IPS-NIHi7 (cell line): ENCODE results near the gene HOXD8.

Experiments
- DNase-seq: peaks from one replicate; pipeline ENCODE4 v3.0.0; 2012; ENCODE audit warnings: mixed read lengths; ENCODE audit errors: extremely low spot score

Gene HOXD8

GRCh38 chr2:176147210-176147799 lies 17.8 kb downstream of the HOXD8 start:
- no peak for DNase-seq

- no peak for DNase-seq
These were observed 18.4 kb downstream of the HOXD8 start for GRCh38 chr2:176147800-176148496.

DNA sequence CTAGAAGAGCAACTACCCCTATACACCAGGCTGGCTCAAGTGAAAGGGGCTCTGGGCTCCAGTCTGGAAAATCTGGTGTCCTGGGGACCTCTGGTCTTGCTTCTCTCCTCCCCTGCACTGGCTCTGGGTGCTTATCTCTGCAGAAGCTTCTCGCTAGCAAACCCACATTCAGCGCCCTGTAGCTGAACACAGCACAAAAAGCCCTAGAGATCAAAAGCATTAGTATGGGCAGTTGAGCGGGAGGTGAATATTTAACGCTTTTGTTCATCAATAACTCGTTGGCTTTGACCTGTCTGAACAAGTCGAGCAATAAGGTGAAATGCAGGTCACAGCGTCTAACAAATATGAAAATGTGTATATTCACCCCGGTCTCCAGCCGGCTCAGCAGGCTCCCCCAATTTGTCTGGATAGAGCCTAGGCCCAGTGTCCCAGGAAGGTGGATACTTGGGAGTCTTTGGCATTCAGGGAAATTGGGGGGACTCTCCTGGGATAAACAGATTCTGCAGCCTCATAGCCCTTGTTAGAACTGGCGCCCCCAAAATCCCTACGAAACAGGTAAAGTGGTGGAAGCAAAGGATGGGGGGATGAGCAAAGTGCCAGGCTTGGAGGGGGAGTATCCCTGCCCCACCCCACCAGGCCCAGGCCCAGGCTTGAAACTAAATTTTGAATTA lies 19.4 kb downstream of the HOXD8 start:
- DNase-seq, result no peak

DNA sequence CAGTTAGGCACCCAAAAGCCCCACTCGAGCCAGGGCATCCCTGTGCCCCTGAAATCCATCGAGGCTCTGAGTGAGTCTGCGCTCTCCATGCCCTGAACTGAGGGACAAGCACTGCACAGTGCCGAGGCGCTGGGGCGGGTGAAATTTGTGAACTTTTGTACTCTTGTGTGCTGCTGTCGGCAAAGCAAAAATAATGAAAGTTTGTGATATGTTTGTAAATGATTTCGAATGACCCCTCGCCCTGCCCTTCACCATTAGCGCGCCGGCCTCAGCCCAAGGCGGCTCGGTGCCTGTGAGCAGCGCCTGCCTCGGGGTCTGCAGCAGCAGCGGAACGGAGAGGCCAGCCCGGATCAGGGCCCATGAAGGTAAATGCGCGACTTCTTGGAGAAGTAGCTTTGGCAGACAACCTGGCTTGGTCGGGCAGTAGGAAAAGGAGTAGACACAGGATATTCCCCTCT lies 20.0 kb downstream of the HOXD8 start:
- DNase-seq, result no peak

DNA sequence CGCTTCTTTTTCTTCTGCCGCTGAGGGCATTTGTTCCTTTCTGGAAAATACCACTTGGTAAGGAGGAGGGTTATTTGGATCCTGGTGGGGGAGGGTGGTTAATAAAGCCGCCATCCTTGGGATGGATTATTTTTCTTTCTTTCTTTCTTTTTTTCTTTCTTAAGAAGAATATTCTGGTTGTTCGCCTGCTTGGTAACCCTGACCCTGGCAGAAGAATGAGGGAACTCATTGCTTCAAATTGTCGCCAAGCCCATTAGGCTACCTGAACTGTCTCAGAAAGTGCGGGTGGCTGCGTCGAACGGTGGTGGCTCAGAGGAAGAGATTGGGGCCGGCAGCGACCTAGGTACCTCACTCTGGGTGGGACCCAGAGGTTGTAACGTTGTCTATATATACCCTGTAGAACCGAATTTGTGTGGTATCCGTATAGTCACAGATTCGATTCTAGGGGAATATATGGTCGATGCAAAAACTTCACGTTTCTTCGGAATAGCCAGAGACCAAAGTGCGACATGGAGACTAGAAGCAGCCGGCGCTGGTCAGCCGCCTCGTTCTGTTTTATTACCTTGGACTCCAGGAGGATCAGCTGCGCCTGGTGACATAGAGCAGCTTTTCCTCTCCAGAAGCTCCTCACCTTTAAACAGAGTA lies 20.6 kb downstream of the HOXD8 start:
- DNase-seq, result no peak

DNA sequence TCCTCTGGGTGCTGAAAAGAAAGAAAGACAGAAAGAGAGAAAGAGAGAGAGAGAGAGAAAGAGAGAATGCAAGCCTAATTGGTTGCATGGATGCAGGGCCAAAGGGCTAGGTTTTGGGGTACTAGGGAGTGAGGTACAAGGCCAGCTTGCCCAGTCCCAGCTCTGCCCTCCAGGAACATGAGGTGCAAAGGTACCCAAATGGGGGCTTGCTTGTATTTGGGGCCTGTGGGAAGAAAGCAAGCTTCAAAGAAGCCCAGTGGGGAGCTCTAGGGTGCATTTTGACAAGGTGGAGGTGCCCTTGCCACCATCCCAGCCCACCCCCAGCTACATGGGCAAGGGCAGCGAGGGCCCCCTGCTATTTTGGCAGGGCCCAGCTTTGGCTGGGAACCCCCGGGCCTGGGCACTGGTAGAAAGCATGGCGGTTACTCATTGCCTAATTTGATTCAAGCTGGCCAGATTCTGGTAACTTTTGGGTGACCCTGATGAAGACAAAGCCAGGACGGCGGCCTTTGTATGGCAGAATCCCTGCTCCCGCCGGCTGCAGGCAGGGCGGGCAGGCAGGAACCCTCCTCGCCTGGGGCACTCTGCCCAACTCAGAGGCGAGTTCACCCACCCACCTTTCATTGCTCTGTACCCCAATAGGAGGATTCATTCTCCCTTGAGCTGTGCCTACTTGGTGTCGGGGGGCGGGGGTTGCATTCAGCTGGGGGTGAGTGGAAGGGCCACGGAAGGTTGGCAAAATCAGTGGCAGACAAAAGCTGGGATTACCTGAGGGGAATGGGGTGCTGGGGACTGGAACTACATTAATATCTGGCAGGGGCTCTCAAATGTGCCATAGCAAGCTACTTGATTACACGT lies 21.3 kb downstream of the HOXD8 start:
- DNase-seq, result no peak

- no peak for DNase-seq
These were observed 22.2 kb downstream of the HOXD8 start, which contains the start of gene HOXD4 for GRCh38 chr2:176151442-176152287. Gene HOXD4 (plus strand): TSS chr2:176151550. CDS start chr2:176151634, 84 bp downstream.

DNA sequence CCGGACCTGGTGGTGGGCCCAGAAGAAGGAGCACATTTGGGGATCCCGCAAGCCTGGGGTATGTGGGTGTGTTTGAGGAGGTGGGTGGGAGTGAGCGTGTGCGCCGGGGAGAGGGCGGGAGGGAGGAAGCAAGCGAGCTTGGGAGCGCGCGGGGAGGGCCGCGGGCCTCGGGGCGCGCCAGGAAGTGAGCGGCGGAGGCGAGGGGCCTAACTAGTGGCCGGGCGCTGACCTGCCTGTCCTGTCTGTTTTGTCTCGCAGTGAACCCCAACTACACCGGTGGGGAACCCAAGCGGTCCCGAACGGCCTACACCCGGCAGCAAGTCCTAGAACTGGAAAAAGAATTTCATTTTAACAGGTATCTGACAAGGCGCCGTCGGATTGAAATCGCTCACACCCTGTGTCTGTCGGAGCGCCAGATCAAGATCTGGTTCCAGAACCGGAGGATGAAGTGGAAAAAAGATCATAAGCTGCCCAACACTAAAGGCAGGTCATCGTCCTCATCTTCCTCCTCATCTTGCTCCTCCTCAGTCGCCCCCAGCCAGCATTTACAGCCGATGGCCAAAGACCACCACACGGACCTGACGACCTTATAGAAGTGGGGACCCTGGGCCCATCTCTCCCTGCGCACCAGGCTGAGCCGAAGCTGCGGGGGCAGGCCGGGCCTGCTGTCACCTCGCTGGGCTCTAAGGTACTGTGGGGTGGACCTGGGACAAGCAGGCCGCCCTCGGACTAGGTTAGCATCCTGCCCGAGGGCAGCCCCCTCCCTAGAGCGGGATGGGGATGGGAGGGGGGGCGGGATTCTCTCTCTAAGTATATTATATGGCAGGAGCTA lies 23.1 kb downstream of the HOXD8 start:
- no peak for DNase-seq

DNA sequence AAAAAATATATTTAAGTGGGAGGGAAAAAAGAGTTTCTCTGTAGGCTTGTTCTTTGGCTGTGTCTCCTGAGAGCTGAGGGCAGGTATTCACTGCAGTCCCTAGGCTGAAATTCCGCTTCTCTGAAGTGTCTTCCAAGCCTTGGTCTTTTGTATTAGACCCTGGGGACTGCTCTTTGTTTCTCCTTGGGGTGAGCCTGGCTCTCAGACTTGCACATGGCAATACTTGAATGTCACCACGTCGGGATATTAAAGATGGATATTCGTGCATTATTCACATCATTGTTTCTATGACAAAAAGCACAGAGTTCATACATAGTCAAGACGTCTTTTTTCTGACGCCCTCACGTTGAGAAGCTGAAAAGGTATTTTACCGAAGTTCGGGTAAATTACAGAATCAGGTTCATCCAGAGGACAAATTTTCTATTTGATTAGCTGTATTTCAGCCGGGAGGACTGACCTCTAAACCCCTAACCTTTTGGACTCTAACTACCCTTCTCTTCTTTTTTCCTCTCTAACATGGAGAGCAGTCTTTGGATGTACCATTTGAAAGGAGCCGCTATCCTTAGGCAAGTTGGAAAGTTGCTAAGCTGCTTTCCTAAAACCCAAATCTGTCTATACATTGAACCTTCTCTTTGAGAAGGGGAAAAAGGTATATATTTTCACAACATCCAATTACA lies 25.2 kb downstream of the HOXD8 start:
- DNase-seq, result no peak

DNA sequence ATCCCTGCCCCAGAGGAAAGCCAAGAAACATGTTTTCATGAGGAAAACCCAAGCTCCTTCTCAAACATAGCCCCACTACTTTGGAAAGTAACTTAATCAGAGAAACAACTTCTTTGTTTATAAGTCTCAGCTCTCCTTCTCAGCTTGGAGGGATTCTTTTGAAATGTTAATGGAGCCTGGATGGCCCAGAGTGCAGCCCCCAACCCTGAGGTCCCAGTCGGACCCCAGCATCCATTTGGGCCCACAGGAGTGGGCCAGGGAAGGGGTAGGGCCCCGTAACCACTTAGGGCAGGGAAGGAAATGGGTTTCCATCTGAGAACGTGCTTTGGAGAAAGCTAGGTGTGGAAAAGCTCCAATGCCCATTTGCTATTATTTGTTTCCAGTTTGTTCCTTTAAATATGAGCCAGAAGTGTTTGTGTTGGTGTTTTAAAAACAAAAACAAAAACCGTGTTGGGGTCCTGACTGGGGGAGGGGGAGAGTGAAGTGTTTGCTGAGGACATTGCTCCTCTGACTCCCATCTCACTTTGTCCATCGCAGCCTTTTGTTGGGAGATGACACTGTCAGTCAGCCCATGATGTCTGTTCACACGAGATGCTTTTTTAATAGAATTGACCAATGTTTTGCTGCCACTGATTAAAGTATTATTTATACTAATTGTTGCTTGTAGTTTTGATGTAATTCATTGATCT lies 26.0 kb downstream of the HOXD8 start:
- DNase-seq, result no peak

DNA sequence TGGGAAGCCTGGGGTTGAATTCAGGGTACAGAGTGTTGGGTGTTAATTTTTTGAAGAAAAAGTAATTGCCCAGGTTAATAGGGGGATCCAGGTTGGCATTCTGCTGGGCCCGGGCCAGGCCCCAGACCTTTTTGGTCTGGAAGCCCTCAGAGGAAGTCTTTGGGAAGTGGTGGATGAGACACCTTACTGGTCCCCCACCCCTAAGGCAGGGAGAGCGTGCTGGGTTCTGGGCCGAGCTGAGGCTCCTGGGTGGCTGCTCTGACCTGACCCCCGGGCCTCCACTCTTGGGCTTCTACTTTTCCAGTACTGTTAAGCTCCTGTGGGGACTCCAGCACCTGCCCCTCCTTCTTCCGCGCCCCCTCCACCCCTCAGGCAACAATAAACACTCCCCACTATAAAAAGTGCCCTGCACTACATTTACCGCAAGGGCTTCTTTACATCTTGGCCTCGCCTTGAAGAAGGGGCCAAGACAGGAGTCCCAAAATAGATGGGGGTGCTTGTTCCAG lies 26.8 kb downstream of the HOXD8 start:
- no peak for DNase-seq

DNA sequence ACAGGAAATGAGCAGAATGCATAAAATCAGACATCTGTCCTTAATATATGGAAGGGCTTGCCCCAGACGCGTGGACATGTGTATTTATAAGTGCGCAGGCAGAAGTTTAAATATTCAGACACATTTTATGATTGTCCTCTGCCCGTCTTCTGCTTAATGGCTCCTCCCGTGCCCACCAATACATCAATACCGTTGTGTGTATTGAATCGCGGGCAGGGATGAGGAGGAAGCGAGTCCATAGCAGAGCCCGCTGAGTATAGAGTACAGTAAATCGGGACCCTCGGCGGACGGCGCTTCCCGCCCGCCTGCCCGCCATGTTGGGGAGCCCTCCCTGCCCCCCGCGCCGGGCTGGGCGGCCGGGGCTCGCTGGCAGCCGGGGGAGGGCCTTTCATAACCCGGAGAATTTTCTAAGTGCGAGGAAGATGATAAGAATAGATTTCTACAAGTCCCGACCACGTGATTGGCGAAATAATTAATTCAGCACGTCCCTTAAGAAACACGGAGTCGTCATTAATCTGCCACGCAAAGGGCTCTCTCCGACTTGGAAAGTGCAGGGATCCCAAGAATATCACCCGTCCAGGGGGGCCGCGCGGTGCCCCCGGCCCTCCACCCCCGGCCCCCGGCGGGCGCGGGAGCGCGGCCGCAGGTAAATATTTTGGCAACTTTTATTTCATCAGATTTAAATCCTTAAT lies 27.4 kb downstream of the HOXD8 start, which contains the start of gene HOXD3:
Gene HOXD3 (plus strand): TSS at position 501 of the 692 bp plus-strand sequence. CDS start 11,808 bp downstream, outside the sequence.
- no peak for DNase-seq

DNA sequence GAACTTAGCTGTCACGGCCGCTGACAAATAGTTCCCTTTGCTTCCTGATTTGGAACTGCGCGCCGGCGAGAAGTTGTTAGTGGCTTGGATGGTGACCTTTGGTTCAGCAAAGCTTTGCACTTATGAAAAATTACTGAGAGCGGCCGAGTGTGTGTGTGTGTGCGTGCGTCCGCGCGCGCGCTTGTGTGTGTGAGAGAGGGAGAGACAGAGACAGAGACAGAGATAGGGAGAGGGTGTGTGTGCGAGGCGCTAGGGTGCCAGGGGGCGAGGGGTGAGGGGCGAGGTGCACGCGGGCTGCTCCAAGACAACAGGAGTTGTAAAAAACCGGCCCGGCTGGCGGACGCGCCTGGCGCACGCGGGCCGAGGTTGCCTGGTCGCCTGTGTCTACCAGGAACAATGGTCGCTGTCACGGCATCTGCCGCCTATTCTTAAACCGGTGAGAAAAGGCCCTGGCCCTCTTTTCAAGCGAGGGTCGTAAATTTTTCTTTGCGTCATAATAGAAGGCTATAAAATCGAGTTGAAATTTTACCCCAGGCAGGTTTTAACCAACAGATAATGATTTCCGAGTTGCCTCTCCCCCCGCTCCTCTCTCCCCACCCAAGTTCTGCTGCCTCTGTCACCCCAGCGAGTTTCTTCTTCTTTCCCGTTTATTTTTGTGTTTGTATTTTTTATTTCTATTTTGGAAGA lies 28.1 kb downstream of the HOXD8 start:
- DNase-seq, result no peak

- no peak for DNase-seq
These were observed 28.7 kb downstream of the HOXD8 start for GRCh38 chr2:176158186-176158591.

DNA sequence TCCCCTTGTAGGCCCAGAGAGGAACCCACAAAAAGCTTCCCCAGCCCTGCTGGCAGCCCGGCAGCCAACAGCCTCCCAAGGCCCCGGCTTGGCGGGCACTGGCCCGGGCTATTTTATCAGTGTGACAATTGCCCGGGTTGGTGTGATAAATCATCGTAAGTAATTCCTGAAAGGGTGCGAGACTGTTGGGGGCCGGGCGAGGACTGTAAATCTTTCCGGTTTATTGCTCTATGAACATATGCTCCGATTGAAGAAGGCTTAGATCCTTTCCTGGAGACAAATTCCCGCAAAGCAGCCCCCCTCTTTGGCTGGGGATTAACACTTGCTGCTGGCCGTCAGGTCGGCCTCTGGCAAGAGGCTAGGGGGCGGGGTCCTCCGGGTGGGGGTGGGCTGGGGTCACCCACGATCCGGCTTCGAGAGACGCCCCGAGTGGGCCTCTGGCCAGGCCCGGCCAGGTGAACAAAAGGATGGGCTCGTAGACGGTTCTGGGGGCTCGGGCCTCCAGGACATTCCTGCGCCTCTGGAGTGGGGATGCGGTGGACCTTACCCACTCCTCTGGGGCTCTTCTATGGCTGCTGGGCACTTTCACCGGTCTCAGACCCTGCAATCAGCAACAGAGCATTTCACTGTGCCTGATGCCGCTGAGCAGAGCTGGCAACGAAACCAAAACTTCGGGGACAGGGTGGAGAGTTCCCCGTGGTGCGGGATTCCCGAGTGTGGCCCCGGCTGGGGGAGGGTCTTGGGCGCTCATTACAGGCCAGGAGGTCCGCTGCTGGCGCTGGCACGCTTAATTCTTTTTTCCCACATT lies 29.6 kb downstream of the HOXD8 start:
- DNase-seq, result no peak

DNA sequence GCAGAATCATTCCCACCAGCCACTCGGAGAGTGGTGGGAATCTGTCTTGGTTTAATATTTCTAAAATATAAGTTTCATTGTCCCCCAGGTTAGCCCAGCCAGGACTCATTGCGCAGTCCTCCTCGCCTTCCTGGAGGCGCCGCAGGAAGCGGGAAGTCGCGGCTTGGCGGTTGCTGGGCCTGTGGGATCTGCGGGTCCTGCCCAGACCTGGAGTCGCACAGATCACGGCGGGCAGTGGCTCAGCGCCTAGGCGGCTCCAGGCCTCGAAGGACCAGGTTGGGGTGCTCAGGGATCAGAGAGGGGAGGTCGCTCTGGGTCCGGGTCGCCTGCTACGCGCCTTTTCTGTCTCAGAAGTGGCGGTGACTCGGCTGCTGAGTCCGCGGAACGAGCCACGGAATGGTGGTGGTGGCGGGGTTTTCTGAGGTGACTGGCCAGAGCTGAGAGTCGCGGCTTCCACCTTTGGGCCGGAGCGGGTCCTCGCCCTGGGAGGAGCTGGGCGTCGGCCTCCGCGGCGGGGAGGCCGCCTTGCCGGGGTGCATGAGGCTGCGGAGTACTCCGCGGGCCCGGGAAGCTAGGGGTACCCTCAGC lies 30.3 kb downstream of the HOXD8 start:
- DNase-seq, result no peak
